HPDE6-E6E7 (cell line): ENCODE results near the gene CORO1C.

Experiments
- DNase-seq: peaks from one replicate; pipeline ENCODE4 v3.0.0; 2011; ENCODE audit warnings: missing footprints; ENCODE audit errors: extremely low spot score

The CORO1C gene

GRCh38 chr12:108599948-108600701 is 131.2 kb downstream of the CORO1C start:
- DNase-seq = no peak

GRCh38 chr12:108599541-108599940 is 131.8 kb downstream of the CORO1C start:
- DNase-seq = no peak

GRCh38 chr12:108598553-108599250 is 132.6 kb downstream of the CORO1C start:
- no peak for DNase-seq

GRCh38 chr12:108597559-108598471 is 133.5 kb downstream of the CORO1C start, which contains the start of gene TMEM119:
TMEM119 (minus strand) TSS chr12:108598084; CDS start chr12:108592383, 5,701 bp downstream.
- no peak for DNase-seq

GRCh38 chr12:108596854-108597558 is 134.3 kb downstream of the CORO1C start:
- no peak for DNase-seq

- DNase-seq = no peak
Measured at GRCh38 chr12:108595711-108596647, 135.3 kb downstream of the CORO1C start.
